Gastrocnemius medialis (tissue), 4 donors: ENCODE measurements around the gene NEK1.

Experiments
- POLR2A ChIP-seq, 2 donors: fragments of 450-650 bp; IDR thresholded peaks; one replicate each; pipeline ENCODE4 v1.6.1; 2017; ENCODE audit warnings: antibody characterized with exemption in 2 of 2, mild to moderate bottlenecking in 2 of 2, moderate library complexity in 2 of 2
- TF ChIP-seq, protein P1 (sequence below), 5 experiments: fragments of 450-650 bp in 3 of 5; fragments of 200-600 bp in 2 of 5; sonication (generic) in 2 of 5; IDR thresholded peaks in 4 of 5; conservative IDR thresholded peaks in 1 of 5; 1 replicate in 4 of 5; 2 replicates in 1 of 5; pipeline ENCODE4 v1.5.1; 2016 to 2019; ENCODE audit warnings: antibody characterized with exemption in 5 of 5, mild to moderate bottlenecking in 3 of 5, moderate library complexity in 3 of 5

- TF ChIP-seq, protein P1, sequence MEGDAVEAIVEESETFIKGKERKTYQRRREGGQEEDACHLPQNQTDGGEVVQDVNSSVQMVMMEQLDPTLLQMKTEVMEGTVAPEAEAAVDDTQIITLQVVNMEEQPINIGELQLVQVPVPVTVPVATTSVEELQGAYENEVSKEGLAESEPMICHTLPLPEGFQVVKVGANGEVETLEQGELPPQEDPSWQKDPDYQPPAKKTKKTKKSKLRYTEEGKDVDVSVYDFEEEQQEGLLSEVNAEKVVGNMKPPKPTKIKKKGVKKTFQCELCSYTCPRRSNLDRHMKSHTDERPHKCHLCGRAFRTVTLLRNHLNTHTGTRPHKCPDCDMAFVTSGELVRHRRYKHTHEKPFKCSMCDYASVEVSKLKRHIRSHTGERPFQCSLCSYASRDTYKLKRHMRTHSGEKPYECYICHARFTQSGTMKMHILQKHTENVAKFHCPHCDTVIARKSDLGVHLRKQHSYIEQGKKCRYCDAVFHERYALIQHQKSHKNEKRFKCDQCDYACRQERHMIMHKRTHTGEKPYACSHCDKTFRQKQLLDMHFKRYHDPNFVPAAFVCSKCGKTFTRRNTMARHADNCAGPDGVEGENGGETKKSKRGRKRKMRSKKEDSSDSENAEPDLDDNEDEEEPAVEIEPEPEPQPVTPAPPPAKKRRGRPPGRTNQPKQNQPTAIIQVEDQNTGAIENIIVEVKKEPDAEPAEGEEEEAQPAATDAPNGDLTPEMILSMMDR (IDR thresholded peaks at IDR 0.05 in 4 of 5, conservative IDR thresholded peaks at IDR 0.05 in 1 of 5) = no peak
- no peak for TF ChIP-seq POLR2A (IDR thresholded peaks at IDR 0.05)
Measured at GRCh38 chr4:169359961-169360360, 252.4 kb downstream of the NEK1 start.
